SHP77 treated with DMSO at 0.1 percent for 48 hours (cell line): Measurements from ENCODE around the gene MORC1.
A peak's percentile ranks its signal among the peaks of the same experiment; 100 is the strongest.

Experiments used
- DNase-seq: peaks from one replicate; lab custom pipeline; 2025; lab: John Stamatoyannopoulos, UW

The MORC1 gene

DNA sequence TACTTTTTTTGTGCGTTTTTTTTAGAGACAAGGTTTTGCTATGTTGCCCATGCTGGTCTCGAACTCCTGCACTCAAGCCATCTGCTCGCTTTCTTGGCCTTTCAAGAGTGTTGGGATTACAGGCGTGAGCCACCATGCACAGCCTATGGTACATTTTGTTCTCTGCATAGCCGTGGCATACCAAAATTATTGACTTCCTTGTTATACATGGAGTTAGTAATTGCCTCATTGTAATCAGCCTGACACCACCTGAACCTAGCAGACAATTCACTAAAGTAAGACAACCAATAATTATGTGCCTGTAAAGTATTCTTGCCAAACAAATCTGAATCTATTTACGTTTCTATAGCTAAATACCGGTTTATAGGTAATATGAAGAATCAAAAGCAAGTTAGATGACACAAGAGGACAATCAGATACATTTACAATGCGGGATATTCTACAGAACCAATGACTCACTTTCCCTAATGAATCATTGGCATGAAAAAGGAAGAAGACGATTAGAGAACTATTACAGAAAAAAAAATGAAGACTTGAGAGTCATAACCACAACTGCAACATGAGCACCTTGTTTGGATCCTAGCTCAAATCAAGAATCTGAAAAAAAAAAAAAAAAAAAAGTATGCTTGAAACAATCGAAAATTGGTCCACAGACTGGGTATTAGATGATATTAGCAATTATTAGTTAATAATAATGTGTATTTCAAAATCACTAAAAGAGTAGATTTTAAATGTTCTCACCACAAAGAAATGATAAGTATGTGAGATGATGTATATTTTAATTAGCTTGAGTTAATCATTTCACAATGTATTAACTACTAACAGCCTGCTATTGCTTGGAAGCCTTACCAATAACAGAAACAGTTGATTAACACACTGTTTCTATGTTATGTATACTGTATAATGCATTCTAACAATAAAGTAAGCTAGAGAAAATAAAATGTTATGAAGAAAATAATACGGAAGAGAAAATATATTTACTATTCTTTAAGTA is 171.3 kb downstream of the MORC1 start:
- no peak for DNase-seq

DNA sequence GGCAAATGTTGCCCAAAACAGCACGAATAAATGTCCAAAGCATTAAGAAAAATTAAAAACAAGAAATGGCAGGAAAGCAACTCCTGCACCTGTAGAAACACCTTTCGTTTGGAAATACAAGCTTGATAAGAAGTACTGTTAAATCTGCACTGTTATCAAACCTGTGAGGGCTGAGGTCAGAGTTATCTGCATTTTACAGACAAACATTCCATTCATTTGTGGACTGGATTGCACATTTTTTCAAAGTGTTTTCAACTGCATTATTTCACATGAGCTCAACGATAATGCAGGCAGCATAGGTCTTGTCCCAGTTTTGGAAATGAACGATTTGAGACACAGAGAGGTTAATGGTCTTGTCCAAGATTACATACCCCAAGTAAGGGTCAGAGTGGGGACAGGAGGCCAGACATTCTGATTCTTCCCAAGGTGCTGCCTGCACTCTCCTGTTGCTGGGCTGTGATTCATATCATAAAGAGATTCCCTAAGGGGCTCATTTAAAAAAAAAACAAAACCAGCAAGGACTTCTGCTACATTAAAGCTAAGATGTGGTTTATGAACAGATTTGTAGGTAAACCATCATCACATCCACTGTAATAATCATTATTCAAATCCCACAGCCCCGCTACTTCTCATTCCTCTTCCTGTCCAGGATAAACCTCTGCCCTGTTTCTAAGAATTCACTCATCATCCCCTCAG is 177.2 kb downstream of the MORC1 start:
- no peak for DNase-seq

DNA sequence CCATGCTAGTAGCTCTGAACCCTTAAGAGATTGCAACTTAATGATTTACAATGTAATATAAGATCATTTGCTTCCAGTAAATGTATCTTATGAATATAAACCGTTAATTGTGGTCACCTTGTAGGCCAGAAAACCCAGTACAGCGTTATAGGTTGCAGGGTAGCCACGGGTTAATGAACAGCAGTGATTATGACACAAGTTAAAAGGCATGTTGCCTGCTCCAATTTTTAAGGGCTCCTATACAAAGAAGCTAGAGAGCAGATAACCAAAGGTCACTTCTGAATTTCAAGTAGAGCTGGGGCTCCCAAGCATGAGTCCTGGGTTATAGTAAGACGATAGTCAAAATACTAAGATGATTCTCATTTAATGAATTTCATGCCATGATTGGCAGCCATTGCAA is 177.8 kb downstream of the MORC1 start:
- no peak for DNase-seq

DNA sequence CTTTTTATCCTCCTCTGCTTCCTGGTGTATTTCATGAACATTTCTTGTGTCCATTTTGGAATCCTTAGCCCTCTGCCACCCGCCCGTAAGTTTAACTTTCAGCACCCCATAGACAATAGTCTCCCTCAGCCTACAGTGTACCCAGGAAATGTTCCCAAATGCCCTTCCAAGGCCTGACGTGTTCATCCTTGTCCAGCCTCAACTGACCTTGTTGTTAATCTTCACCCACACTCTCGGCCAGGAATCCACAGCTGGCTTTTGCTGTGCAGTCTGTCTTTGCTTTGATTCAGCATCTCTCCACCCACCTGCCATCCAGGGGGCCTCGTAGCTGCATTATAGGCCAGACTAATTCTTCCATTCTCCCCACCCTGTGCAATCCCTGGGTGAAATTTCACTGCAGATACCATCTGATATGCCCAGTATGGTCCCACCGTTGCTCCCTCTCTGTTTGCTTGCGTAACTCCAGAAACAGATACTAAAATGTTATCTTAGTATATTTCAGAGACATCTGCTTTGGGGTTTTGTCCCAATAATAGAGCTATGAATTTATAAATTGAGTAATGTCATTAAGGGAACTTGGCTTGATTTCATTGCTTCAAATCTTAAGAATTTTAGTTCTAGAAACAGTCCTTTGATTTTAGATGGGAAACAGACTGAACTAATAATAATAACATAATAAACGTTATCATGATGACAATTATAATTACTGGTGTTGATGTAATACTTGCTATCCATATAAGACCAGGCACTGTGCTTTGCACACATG is 180.8 kb downstream of the MORC1 start:
- DNase-seq, result no peak

DNA sequence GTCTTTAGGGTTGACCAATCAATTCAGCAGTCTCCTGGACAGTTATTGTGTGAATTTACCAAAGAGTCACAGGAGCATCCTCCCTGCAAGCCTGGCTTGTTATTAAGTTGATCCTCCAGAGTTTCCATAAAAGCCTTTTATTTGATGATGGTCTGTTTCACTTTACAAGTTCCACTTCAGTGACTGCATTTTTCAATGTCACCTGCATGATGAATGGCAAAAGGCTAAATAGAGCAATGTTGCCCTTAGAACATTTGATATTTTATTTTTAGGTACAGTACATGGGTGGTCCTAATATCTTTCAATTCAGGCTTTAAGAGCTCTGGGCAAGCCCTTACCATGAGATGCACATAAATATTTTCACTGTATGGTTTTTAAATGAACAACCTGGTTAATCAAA is 186.9 kb downstream of the MORC1 start:
- no peak for DNase-seq

DNA sequence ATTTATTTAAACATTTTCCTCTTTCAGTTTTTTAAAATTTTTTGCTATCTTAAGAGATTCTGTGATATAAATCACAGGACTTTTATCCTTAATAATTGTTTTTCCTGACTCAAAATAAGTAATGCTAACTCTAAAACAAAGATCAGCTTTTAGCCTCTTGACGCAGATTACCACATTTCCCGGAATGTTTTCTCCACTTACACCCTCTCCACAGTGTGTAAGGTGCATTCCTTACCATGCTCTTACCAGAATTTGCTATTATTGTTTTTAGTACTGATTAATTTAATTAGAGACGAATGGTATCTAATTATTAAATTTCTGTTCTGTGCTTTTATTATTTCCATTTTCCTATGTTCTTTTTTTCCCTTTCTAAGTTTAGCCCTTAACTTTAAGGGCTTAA is 199.1 kb downstream of the MORC1 start:
- no peak for DNase-seq

DNA sequence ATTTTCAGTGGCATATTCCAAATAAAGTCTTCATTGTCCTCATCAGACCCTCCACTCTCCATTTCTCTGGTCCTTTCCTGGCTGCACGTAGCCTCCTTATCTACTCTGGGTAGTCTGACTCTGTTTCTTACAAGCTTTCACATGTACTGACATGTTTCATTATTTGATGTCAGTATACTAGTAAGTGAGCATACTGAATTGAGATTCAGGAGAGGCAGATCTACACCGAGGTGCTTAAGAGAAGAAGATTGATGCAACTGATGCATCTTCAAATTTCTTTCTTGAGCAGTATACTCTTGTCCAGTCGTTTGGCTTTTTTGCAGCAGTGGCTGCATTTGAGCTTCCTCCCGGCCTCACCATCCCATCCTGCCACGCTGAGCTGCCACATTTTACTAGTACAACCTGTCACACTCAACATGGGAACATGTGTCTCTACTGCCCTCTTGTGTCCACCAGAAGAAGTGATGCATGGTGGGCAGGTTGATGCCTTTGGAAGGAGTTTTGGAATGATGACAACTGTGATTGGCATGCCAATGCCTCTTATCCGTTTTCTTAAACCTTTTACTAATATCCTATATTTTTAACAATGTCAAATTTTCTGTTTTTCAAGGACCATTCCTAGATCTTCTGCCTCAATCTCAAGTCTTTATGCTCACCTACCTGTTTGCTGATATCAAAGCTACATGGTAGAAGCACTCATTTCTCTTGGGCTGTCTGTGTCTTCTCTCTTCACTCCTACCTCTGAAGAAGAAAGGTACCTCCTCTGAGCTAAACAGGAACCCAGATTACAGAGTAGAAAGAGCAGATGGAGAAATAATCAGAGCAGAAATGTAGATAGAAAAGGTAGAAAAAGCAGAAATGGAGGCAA is 202.9 kb downstream of the MORC1 start:
- DNase-seq, result peak; percentile 32

DNA sequence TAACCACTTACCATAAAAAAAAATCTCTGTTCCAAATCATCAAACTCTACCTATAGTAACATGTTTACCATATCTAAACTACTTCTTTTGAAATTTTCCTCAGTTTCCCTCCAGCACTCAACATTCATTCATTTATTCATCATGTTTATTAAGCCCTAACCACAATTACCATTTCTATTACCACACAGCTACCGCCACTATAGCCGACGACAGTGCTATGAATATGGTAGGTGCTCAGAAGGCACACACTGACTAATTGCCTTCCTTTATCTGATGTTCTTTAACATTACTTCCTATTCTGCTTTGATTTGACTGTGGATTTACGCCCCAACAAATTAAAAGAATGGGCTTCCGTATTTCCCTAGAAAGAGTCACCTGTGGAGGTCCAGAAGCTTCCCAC is 208.1 kb downstream of the MORC1 start:
- DNase-seq, result no peak
